HG02623 (cell line): Measurements from ENCODE around the gene OR11H1.
"Not testable (repeated sequence)": the region's sequence is repeated elsewhere in the genome, so short reads cannot be mapped to it uniquely, and the experiment has no call there.

Experiments
- ATAC-seq: cut with Tn5 transposase; IDR thresholded peaks from one replicate; pipeline ENCODE4 v1.9.1; 2021; ENCODE audit warnings: moderate library complexity; ENCODE audit not compliant: unreplicated experiment

OR11H1 gene

GRCh38 chr22:15527892-15528291 lies at the start of gene OR11H1:
Gene OR11H1, plus strand, starts transcription at chr22:15528192. Its CDS starts 0 bp downstream, at chr22:15528192.
- ATAC-seq, result not testable (repeated sequence)

- ATAC-seq, result not testable (repeated sequence)
These were observed 18.0 kb upstream of the OR11H1 start for GRCh38 chr22:15509967-15510366.

GRCh38 chr22:15515896-15516295 lies 12.1 kb upstream of the OR11H1 start:
- not testable (repeated sequence) for ATAC-seq

- not testable (repeated sequence) for ATAC-seq
These were observed 25.8 kb downstream of the OR11H1 start for GRCh38 chr22:15553767-15554166.

GRCh38 chr22:15563461-15563860 lies 35.5 kb downstream of the OR11H1 start:
- not testable (repeated sequence) for ATAC-seq

DNA sequence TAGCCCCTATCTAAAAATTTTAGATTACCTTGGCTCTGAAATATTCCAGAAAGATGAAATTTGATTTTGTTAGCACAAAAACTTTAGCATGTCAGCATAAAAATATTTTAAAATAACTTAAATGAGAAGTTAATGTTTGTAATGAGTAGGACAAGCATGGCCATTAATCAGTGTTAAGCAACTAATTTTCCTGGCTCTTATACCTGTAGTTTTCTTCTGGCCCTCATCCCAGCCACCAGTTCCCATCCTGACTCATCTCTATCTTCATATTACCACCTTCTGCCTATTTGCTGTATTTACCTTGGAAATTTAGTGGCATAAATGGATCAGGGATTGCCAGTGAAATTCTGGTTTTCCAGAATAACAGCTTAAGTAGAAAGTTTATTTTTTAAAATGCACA lies 37.1 kb downstream of the OR11H1 start:
- not testable (repeated sequence) for ATAC-seq
